ENCODE measurements around the gene USH2A.

GRCh38 chr1:216387782-216388181 lies 35.5 kb downstream of the USH2A start:
- no peak for TF ChIP-seq CTCF (IDR thresholded peaks at IDR 0.05)
- no peak for TF ChIP-seq POLR2A (IDR thresholded peaks at IDR 0.05; ENCODE audit: low read depth)
- no peak for TF ChIP-seq POLR2AphosphoS5 (IDR thresholded peaks at IDR 0.05)
